ENCODE results near the gene PRSS56.

PRSS56 gene

GRCh38 chr2:232487385-232488096 lies 32.6 kb upstream of the PRSS56 start, which contains the start of gene ECEL1:
Gene ECEL1, minus strand, starts transcription at chr2:232487834. Its CDS starts 1,181 bp downstream, at chr2:232486653.
- TF ChIP-seq CTCF (conservative IDR thresholded peaks at IDR 0.05; ENCODE audit: control insufficient read depth, insufficient read depth, low read depth, low read length): no peak
- no peak for DNase-seq (ENCODE audit: low read depth)
- H3K4me3 ChIP-seq (ENCODE audit: control insufficient read depth, low read depth, low read length): no peak within 1 kb of the TSS

- DNase-seq (ENCODE audit: low read depth): no peak
- H3K4me3 ChIP-seq (ENCODE audit: control insufficient read depth, low read depth, low read length): no peak overlapping the region
- TF ChIP-seq CTCF (conservative IDR thresholded peaks at IDR 0.05; ENCODE audit: control insufficient read depth, insufficient read depth, low read depth, low read length): no peak
Measured at GRCh38 chr2:232488097-232488711, 32.0 kb upstream of the PRSS56 start.

- H3K4me3 ChIP-seq (ENCODE audit: control insufficient read depth, low read depth, low read length): no peak overlapping the region
- DNase-seq (ENCODE audit: low read depth): no peak
- TF ChIP-seq CTCF (conservative IDR thresholded peaks at IDR 0.05; ENCODE audit: control insufficient read depth, insufficient read depth, low read depth, low read length): no peak
Measured at GRCh38 chr2:232488721-232489300, 31.4 kb upstream of the PRSS56 start.

GRCh38 chr2:232489516-232490220 lies 30.5 kb upstream of the PRSS56 start:
- DNase-seq (ENCODE audit: low read depth): no peak
- H3K4me3 ChIP-seq (ENCODE audit: control insufficient read depth, low read depth, low read length): no peak overlapping the region
- no peak for TF ChIP-seq CTCF (conservative IDR thresholded peaks at IDR 0.05; ENCODE audit: control insufficient read depth, insufficient read depth, low read depth, low read length)

- no peak for TF ChIP-seq CTCF (conservative IDR thresholded peaks at IDR 0.05; ENCODE audit: control insufficient read depth, insufficient read depth, low read depth, low read length)
Measured at GRCh38 chr2:232490221-232491138, 29.7 kb upstream of the PRSS56 start.

More at GRCh38 chr2:232490221-232491138, 29.7 kb upstream of the PRSS56 start:
- H3K4me3 ChIP-seq (ENCODE audit: control insufficient read depth, low read depth, low read length): no peak overlapping the region
- DNase-seq (ENCODE audit: low read depth): no peak
